Cerebellar nuclear complex (tissue), 1 donor: ENCODE results near the gene TMEM217.

ENCODE experiments used
- DNase-seq, 2 experiments: peaks; one replicate each; lab custom pipeline; 2025; lab: John Stamatoyannopoulos, UW

TMEM217 gene

DNA sequence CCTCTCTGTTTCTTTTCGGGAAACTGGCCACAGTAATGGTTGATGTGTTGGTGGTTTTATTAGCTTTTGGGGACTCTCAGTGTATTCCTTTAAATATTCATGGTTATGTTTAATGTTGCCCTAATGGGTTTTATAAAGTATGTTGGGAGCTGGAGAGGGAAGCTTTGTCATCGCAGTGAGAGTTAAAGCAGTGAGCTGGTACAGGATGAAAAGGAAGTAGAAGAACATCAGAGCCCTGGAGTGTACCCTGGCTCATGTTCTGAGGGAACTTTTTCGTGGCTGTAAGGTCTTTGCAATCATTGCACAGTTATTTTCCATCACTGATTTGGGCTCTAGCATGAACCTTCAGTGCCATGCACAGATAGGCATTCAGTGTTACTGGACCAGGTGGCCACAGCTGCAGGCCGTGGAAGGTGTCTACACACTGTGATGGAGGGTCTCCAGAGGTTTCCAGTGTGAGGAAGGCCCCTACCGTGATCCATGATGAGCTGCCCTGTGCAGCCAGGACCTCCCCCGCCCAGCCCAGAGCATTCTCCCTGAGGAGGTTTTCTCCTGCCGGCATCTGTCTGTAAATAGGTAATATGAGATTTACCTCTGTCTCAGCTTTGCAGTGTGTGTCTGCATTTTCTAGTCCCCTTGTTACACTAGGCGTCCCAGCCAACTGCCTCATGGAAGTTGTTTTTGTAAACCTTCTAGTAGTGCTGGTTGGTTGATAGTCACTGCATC lies 22.4 kb upstream of the TMEM217 start:
- DNase-seq = no peak

DNA sequence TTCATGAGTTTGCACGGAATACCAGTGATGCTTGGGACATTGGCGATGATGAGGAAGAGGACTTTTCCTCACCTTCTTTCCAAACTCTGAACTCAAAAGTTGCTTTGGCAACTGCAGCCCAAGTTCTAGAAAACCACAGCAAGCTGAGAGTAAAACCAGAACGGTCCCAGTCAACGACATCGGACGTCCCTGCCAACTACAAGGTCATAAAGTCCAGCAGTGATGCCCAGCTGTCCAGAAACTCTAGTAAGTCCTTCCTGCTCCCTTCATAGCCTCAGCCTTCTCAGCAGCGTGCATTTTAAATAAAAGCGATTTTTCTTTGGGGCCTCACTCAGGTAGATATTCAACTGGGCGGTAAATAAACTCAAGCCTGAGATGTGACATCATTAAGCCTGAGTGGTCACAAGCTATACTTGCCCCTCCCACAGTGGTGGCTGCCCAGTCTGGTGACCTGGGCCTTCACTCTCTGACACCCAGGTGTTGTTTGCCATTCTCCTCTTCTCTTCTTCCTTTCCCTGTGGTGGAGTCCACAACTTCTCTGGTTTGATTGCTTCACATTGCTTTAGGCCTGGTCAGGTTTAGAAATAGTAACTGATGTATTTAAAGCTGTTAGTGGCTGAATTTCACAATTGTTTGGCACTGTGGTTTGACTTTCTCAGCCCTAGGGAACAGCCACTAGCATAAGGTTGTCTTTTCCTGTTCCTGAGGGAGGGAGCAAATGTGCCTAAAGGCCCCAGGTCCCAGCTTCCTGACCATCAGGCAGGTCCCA lies 21.6 kb upstream of the TMEM217 start:
- DNase-seq = no peak

DNA sequence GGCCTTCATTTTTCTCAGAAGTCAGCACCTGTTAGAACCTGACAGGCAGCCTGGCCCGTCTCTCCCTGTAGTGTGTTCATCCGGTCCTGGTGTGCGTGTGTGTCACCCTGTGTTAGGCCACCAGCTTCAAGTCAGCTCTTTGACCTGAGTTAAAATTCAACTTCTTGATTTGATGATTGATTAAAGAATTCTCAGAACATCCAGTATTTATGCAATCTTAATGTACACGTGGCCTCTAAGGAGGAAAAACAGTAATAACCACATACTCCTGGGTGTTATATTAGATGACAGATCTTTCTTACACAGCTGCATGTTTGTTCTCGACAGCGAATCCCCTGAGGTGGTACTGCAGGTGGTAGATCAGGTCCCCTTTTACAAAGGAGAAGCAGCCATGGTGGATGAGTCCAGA lies 19.1 kb upstream of the TMEM217 start:
- DNase-seq = no peak

DNA sequence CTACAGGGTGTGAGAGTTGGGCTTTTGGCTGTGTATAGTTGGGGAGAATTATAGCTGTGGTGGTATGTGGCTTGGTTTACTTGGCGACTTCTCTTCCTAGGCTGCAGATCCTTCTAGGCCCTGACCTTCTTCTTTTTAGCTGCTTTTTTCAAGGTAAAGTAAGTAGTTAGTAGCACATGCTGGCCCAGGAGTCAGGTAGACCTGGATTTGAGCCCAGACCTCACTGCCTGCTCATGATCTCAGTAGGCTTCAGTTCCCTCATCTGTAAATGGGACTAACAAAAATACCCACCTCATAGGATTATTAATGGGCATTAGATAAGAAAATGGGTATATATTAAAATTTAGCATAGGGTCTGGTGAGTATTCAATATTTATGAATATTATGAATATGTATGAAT lies 17.4 kb upstream of the TMEM217 start:
- no peak for DNase-seq

DNA sequence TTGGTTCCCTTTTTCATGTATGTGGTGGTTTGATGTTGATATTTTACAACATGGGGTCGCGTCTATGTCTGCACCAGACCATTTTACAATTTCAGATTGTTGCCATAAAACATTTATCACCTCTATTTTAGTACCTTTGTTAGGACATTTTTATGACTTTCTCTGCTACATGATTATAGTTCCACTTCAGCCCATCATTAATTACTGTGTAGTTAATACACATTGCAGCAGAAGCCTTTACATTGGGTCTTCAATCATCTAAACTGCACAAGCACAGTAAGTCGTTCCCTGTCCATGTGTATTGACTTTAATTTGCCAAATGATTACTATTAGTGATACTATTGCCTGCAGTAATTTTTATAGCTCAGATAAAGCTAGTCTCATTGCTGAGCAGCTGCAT lies 15.7 kb upstream of the TMEM217 start:
- no peak for DNase-seq

DNA sequence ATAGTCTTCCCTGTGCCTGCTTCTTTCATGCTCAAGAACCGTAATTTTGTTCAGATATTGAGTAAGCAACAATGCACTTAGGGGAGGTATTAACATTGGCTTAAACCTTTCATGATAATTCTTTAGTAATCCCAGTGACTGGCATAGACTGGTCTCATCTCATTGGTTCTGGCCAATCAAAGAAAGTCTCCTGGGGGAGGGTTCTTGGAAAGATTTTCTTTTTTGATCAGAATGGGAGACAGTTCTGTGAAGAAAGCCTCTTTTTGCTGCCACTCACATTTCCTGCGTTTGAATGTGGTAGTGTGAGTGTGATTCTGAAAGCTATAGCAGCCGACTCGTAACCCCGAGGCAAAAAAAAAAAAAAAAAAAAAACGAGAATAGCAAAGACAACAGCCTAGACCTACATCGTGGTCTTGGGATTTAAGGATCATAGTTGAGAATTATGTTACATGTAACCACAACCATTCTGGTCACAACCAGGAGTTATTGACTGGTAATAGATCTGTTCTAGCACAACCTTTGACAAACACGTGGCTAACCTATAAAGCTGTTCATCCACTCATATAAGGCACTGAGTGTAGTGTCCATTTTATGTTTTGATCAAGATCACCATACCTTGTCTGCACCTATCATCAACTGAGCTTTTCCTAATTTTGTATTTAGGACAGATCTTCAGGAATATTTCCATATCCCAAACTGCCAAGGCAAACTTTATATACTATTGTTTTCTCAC lies 15.1 kb upstream of the TMEM217 start:
- DNase-seq = no peak

DNA sequence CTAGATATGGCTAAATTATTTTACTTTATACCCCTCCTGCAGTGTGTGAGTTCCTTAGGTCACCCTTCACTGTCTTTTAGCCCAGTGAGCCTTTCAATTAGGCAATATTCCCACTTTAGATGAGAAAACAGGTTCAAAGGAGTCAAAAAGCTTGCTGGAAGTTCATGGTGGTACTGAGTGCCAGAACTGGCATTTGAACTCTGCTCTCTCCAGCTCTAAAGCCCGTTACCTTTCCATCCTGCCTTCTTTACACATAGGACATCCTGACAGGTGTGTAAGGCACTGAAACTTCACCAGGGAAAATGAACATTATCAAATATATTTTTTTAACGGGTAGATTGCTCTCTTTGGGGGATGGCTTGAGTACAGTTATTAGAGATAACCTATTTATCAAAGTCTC lies 11.2 kb upstream of the TMEM217 start:
- no peak for DNase-seq

DNA sequence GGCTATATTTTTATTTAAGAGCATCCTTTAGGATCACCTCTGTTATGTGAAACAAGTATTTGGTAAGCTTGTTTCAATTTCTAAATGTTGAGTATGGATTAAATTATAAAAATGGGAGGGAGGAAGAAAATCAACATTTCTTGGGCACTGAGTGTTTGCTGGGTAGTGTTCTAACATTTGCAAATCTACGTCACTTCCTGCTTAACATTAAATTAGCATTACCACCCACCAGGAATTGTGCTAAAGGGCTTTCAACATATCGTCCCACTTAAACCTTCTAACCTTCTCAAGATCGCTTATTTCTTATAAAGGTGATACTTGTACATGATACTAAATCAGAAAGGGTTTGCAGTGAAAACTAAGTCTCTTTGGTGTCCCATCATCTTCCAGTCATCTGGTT lies 7.9 kb upstream of the TMEM217 start:
- DNase-seq = no peak

DNA sequence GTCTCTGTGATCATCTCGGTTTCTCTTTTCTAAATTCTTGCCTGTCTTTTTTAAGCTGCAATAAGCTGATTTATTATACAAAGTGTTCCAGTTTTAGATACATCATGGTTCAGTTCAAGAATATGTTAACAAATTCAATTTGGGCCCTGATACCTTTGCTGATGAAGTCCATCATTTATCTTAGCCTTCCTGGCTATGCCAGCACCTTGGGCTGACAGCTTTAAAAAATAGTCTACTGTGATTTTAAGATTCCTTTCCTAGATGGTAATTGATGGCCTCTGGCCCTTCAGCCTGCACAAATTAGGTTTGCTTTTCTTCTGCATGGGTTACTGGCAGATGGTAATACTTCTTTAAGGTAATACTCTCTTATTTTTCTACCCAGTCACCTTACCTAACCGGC lies 7.1 kb upstream of the TMEM217 start:
- DNase-seq = no peak

DNA sequence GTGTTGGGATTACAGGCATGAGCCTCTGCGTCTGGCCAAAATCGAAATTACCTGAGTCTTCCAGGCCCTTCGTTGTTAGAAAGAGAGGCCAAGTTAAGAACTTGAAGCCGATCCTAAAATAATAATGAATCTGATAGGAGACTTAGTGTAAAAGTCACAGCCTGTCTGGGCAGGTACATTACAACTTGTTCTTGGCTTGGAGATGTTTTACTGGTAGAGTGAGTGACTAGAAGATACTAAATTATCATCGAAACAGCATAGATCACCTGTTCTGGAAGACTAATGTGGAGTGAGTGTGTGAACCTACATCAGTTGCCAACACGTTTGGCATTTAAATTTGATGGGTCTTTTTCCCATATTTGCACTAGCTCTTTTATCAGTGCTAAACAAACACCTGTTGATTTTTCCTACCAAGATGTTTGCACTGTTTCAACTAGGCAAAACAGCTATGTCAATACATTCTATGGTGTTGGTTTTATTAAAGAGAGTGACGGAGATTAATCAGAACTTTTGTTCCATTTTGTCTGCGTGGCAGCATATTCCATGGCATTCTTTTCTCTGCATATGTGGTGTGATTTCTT lies 4.6 kb upstream of the TMEM217 start:
- DNase-seq = no peak

DNA sequence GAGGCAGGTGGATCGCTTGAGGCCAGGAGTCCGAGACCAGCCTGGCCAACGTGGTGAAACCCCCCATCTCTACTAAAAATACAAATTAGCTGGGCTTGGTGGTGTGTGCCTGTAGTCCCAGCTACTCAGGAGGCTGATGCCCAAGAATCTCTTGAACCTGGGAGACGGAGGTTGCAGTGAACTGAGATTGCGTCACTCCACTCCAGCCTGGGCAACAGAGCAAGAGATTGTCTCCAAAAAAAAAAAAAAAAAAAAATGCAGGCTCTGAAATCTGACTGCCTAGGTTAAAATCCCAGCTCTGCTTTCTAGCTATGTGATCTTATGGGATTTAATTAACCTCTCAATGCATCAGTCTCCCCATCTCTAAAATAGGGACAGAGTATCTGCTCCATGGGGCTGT lies 3.3 kb upstream of the TMEM217 start:
- no peak for DNase-seq

DNA sequence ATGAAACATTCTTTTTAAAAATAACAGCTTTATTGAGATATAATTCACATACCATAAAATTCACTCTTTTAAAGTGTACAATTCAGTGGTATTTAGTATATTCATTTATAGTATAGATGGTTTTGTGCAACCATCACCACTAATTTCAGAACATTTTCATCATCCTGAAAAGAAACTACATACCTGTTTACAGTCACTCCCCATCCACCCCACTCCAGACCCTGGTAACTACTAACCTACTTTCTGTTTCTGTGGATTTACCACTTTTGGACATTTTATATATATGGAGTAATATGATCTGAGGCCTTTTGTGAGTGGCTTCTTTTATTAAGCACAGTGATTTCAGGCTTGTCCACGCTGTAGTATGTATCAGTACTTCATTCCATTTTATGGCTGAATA lies 2.5 kb upstream of the TMEM217 start:
- no peak for DNase-seq

DNA sequence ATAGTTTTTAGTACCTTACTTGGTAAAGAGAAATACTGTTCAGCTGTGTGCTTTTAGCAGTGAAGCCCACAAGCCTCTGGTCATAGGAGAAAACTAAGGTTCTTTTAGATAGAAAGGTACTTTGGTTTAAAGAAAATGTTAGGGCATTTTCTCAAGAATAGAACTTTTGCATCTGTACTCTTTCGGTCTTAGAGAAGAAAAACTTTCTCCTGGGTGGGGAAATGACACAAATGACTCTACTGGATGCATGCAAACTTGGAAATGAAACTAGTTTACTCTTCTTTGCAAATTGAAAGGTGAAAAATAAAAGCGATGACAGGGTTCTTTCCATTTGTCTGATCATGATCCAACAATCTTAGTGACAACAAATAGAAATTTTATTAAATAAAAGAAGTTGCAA lies 2.1 kb upstream of the TMEM217 start:
- no peak for DNase-seq

DNA sequence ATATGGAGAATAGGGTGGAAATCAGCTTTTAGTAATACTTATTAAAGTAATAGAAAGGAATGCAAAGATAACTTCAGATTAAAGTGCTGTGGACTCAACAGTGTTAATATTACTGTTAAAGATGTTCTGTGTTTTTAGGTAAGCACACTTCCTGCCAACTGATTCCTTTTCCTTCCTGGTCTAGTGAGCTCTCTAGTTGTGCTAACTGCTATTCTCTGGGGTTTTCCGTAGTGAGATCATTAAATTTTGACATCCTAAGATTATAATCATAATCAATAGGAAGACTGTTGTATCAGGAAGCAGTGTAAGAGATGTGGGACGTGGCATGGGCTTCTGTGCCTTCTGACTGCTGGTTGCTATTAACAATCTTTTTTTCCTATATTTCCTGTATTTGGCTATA lies 1.2 kb upstream of the TMEM217 start:
- no peak for DNase-seq

DNA sequence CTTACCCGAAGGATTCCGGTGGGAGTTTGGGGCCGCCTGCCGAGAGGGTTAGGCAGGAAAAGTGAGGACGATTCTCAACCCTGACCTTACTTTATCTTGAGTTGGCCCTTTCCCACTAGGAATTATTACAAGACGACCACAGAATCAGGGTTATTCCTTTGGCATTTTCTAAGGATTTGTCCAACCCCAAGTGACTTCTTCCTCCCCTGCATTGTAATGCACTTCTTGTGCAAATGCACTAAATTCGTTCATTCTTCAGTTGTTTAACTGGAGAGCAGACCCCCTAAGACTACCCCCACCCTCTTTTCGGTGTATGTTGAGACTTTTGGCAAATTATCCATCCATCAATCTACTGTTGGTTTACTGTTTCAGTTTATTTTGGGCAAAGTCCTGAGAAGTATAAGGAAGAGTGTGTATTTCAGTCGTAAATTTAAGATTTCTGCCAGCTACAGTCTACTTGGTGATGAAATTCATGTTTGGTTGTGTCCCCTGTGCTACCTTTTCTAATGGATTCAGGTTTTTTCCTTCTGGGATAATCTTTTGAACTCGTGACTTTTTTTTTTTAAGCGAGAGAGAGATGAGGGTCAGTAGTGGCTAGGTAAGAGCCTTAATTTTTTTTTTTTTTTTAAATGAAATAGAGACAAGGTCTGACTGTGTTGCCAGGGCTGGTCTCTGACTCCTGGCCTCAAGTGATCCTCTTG lies 611 bp upstream of the TMEM217 start:
- DNase-seq = no peak

DNA sequence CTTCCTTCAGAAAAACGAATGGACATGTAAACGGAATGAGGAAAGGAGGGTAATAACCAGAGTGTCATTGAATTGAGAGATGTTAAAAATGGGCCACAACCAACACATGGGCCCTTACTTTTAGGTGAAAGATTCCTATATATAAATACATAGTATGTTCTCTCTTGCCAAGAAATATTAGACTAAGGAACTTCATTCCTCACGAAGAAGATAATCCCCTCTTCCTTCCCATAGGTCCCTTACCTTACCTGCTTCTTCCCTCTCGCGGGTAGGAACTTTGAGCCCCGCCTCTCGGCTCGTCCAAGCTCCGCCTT lies 667 bp downstream of the TMEM217 start:
- DNase-seq = no peak

DNA sequence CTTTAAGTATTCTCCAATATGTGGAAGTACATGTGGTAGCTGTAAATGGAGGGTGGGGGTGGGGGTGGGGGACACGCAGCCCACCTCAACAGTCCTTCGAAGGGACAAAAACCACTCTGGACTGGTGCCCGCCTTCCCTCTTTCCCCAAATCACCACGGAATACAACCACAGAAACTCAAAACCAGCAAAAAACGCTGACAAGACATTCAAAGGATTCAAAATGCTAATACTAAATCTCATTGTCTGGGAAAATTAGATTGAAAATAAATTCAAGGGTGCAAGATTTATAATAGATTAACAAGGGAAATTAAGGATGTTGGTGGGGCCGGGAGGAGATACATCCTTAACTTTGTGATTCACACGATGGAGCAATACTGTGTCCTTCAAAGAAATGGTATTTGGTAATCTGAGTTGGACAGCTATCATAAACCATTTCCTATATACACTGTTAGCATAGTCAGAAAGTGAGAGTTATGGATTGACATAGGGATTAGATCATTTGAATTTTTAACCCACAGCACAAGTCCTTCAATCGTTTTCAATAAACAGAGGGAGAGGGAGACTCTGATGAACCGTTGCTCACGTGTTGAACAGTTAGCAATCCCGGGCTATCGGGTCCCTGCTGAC lies 1.1 kb downstream of the TMEM217 start:
- DNase-seq = no peak

DNA sequence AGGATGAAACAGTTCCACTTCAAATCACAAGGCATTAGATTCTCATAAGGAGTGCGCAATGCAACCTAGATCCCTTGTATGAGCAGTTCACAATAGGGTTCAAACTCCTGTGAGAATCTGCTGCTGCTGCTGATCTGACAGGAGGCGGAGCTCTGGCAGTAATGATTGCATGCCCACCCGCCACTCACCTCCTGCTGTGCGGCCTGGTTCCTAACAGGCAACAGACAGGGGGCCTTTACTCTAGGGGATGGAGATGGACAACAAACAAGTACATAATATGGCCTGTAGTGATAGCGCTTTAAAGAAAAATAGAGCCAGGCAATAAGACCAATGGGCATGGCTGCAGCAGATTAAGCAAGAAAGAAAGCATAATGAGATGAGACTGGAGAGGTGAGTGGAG lies 3.1 kb downstream of the TMEM217 start:
- DNase-seq = no peak

DNA sequence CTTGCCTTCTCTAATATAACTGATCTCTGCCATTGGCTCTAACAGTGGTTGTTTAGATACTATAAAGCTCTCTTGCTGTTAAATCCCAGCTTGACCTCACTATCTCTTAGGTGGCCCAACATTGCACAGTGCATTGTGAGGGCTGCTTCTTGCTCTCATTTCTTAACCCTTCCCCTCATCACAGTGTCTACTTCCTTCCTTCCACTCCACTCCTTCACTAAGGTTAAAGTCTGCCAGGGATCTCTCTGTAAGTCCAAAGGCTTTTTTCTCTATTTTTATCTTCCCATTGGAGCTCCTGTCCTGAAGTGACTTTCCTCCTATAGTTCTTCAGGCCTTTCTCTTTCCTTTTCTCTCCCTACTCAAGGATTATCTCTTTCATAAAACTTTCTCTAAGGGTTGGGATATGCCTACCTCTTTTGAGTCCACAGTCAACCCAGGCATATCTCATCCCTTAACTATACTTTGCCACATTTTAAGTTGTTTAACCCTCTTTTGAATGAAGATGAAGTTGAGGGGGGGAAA lies 4.4 kb downstream of the TMEM217 start:
- DNase-seq = no peak

DNA sequence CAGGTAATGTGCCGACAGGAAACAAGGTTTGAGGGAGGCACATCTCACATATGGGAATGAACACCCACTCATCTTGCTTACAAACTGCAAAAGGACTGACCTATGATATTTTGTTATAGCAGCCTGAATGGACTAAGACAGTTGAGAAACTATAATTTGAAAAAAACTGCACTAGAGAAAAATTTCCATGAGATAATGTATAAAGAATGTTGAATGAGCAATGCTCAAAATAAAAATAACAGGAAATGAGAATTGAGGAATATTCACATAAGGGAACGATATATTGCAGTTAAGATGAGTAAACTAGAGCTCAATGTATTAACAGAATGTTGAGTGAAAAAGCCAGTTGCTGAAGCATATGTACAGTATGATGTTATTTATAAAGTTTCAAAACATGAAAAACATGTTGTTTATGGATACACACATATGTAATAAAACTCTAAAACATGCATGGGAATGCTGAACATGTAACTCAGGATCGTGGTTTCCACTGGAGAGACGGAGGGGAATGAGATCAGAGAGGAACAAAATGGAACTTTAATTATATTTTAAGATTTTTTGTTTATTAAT lies 6.6 kb downstream of the TMEM217 start:
- no peak for DNase-seq
